ENCODE data around the gene WFIKKN1.

The WFIKKN1 gene

GRCh38 chr16:630815-631405 lies at the start of gene WFIKKN1:
Gene WFIKKN1, plus strand, starts transcription at chr16:630985. Its CDS starts 269 bp downstream, at chr16:631254.
- Histone ChIP-seq H3K27ac (ENCODE audit: low read depth, low read length) (peak within 1 kb of the TSS; percentile 83), H3K4me3 (ENCODE audit: low read depth, low read length) (peak within 1 kb of the TSS; percentile 60; the same call in 1 of the 2 replicates), H3K9me3 (ENCODE audit: control insufficient read depth, insufficient read depth, low read length) (no peaks in the 10 kb centered on the region), H3K27me3 (ENCODE audit: control insufficient read depth, insufficient read depth, low read length) (no peaks in the 10 kb centered on the region), H3K9ac (ENCODE audit: low read depth, low read length) (0 out of 2 replicates have a peak within 1 kb of the TSS, but pooled peaks have one; percentile 30), H3K36me3 (ENCODE audit: control insufficient read depth, insufficient read depth, low read length) (peaks cover 27% of the 10 kb centered on the region), H3K4me1 (ENCODE audit: control insufficient read depth, insufficient read depth, low read length) (peaks cover 22% of the 10 kb centered on the region)

- no peak overlapping the region for H3K27ac ChIP-seq (ENCODE audit: low read depth, low read length)
- no peak overlapping the region for H3K9ac ChIP-seq (ENCODE audit: low read depth, low read length)
- no peaks in the 10 kb centered on the region for H3K9me3 ChIP-seq (ENCODE audit: control insufficient read depth, insufficient read depth, low read length)
- H3K36me3 ChIP-seq (ENCODE audit: control insufficient read depth, insufficient read depth, low read length), result no peaks in the 10 kb centered on the region
- no peak overlapping the region for H3K4me3 ChIP-seq (ENCODE audit: low read depth, low read length)
- H3K27me3 ChIP-seq (ENCODE audit: control insufficient read depth, insufficient read depth, low read length), result peaks cover 20% of the 10 kb centered on the region
- no peaks in the 10 kb centered on the region; the same call in 1 of the 2 replicates for H3K4me1 ChIP-seq (ENCODE audit: control insufficient read depth, insufficient read depth, low read length)
Observed at GRCh38 chr16:582218-582613, 48.6 kb upstream of the WFIKKN1 start.

- Histone ChIP-seq H3K27ac (ENCODE audit: low read depth, low read length) (no peak overlapping the region), H3K4me3 (ENCODE audit: low read depth, low read length) (no peak overlapping the region), H3K9ac (ENCODE audit: low read depth, low read length) (no peak overlapping the region), H3K36me3 (ENCODE audit: control insufficient read depth, insufficient read depth, low read length) (no peaks in the 10 kb centered on the region), H3K27me3 (ENCODE audit: control insufficient read depth, insufficient read depth, low read length) (peaks cover 24% of the 10 kb centered on the region), H3K4me1 (ENCODE audit: control insufficient read depth, insufficient read depth, low read length) (no peaks in the 10 kb centered on the region; the same call in 1 of the 2 replicates), H3K9me3 (ENCODE audit: control insufficient read depth, insufficient read depth, low read length) (no peaks in the 10 kb centered on the region)
Observed at GRCh38 chr16:582614-583331, 48.0 kb upstream of the WFIKKN1 start.

- Histone ChIP-seq H3K27me3 (ENCODE audit: control insufficient read depth, insufficient read depth, low read length) (peaks cover 27% of the 10 kb centered on the region), H3K36me3 (ENCODE audit: control insufficient read depth, insufficient read depth, low read length) (no peaks in the 10 kb centered on the region), H3K4me1 (ENCODE audit: control insufficient read depth, insufficient read depth, low read length) (no peaks in the 10 kb centered on the region; the same call in 1 of the 2 replicates), H3K4me3 (ENCODE audit: low read depth, low read length) (no peak overlapping the region; the same call in 1 of the 2 replicates), H3K9me3 (ENCODE audit: control insufficient read depth, insufficient read depth, low read length) (no peaks in the 10 kb centered on the region), H3K9ac (ENCODE audit: low read depth, low read length) (no peak overlapping the region), H3K27ac (ENCODE audit: low read depth, low read length) (no peak overlapping the region)
Observed at GRCh38 chr16:583470-583814, 47.3 kb upstream of the WFIKKN1 start.

- Histone ChIP-seq H3K36me3 (ENCODE audit: control insufficient read depth, insufficient read depth, low read length) (no peaks in the 10 kb centered on the region), H3K9ac (ENCODE audit: low read depth, low read length) (no peak overlapping the region), H3K27me3 (ENCODE audit: control insufficient read depth, insufficient read depth, low read length) (peaks cover 27% of the 10 kb centered on the region), H3K4me1 (ENCODE audit: control insufficient read depth, insufficient read depth, low read length) (no peaks in the 10 kb centered on the region; the same call in 1 of the 2 replicates), H3K4me3 (ENCODE audit: low read depth, low read length) (no peak overlapping the region; the same call in 1 of the 2 replicates), H3K9me3 (ENCODE audit: control insufficient read depth, insufficient read depth, low read length) (no peaks in the 10 kb centered on the region), H3K27ac (ENCODE audit: low read depth, low read length) (no peak overlapping the region)
Observed at GRCh38 chr16:583815-584591, 46.8 kb upstream of the WFIKKN1 start.

GRCh38 chr16:585351-585750 lies 45.4 kb upstream of the WFIKKN1 start:
- H3K4me1 ChIP-seq (ENCODE audit: control insufficient read depth, insufficient read depth, low read length), result no peaks in the 10 kb centered on the region; the same call in 1 of the 2 replicates

GRCh38 chr16:586047-586644 lies 44.6 kb upstream of the WFIKKN1 start:
- H3K9me3 ChIP-seq (ENCODE audit: control insufficient read depth, insufficient read depth, low read length), result no peaks in the 10 kb centered on the region
- H3K36me3 ChIP-seq (ENCODE audit: control insufficient read depth, insufficient read depth, low read length), result no peaks in the 10 kb centered on the region
- no peak overlapping the region for H3K27ac ChIP-seq (ENCODE audit: low read depth, low read length)
- H3K4me1 ChIP-seq (ENCODE audit: control insufficient read depth, insufficient read depth, low read length), result peaks cover 4% of the 10 kb centered on the region; the same call in 1 of the 2 replicates
- no peak overlapping the region for H3K4me3 ChIP-seq (ENCODE audit: low read depth, low read length)
- no peak overlapping the region for H3K9ac ChIP-seq (ENCODE audit: low read depth, low read length)
- H3K27me3 ChIP-seq (ENCODE audit: control insufficient read depth, insufficient read depth, low read length), result peaks cover 35% of the 10 kb centered on the region

More at GRCh38 chr16:585351-585750, 45.4 kb upstream of the WFIKKN1 start:
- Histone ChIP-seq H3K4me3 (ENCODE audit: low read depth, low read length) (no peak overlapping the region), H3K36me3 (ENCODE audit: control insufficient read depth, insufficient read depth, low read length) (no peaks in the 10 kb centered on the region), H3K27ac (ENCODE audit: low read depth, low read length) (no peak overlapping the region), H3K9me3 (ENCODE audit: control insufficient read depth, insufficient read depth, low read length) (no peaks in the 10 kb centered on the region), H3K9ac (ENCODE audit: low read depth, low read length) (no peak overlapping the region), H3K27me3 (ENCODE audit: control insufficient read depth, insufficient read depth, low read length) (peaks cover 27% of the 10 kb centered on the region)

GRCh38 chr16:586645-587590 lies 43.9 kb upstream of the WFIKKN1 start:
- Histone ChIP-seq H3K9ac (ENCODE audit: low read depth, low read length) (no peak overlapping the region), H3K27ac (ENCODE audit: low read depth, low read length) (no peak overlapping the region), H3K9me3 (ENCODE audit: control insufficient read depth, insufficient read depth, low read length) (no peaks in the 10 kb centered on the region), H3K36me3 (ENCODE audit: control insufficient read depth, insufficient read depth, low read length) (no peaks in the 10 kb centered on the region), H3K4me1 (ENCODE audit: control insufficient read depth, insufficient read depth, low read length) (peaks cover 4% of the 10 kb centered on the region; the same call in 1 of the 2 replicates), H3K27me3 (ENCODE audit: control insufficient read depth, insufficient read depth, low read length) (peaks cover 36% of the 10 kb centered on the region), H3K4me3 (ENCODE audit: low read depth, low read length) (no peak overlapping the region)

- H3K27me3 ChIP-seq (ENCODE audit: control insufficient read depth, insufficient read depth, low read length), result peaks cover 36% of the 10 kb centered on the region
- H3K9ac ChIP-seq (ENCODE audit: low read depth, low read length), result peak overlapping the region; percentile 93
- H3K4me3 ChIP-seq (ENCODE audit: low read depth, low read length), result peak overlapping the region; percentile 85
- H3K27ac ChIP-seq (ENCODE audit: low read depth, low read length), result peak overlapping the region; percentile 98
- no peaks in the 10 kb centered on the region for H3K36me3 ChIP-seq (ENCODE audit: control insufficient read depth, insufficient read depth, low read length)
- H3K4me1 ChIP-seq (ENCODE audit: control insufficient read depth, insufficient read depth, low read length), result peaks cover 4% of the 10 kb centered on the region; the same call in 1 of the 2 replicates
- no peaks in the 10 kb centered on the region for H3K9me3 ChIP-seq (ENCODE audit: control insufficient read depth, insufficient read depth, low read length)
Observed at GRCh38 chr16:588639-588888, 42.2 kb upstream of the WFIKKN1 start.

Measured in HUES48 (cell line).